ENCODE data around the gene SYAP1. TPM values are rescaled to one million over a fixed set of nuclear protein-coding genes. Genes with fewer than 3 reads are reported as not detected.

SYAP1 gene
- total RNA-seq, 4 donors from 2014 or later: 10.6 to 26.4 (median 16.9) TPM

DNA sequence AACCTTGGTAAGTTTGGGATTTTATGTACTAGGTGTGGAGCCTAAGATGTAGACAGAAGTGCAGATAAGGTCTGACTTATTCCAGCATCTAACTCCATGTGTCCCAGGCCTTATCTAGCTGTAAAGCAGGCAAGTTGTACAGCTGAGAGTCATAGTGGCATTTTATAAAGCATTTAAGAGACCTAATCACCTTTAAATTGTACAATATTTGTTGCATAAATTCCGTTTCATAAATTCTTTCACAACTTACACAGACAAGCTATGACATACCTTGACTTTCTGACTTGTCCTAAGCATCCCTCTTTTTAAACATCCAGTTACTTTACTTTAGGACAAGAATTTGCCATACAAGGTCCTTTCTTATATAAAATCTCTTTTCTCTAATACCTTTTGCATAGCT, 11.0 kb downstream of the SYAP1 start:
- no peak overlapping the region for H3K27ac ChIP-seq
- H3K4me1 ChIP-seq: peaks cover 10 to 19% of the 10 kb centered on the region in 2 donors
- in situ Hi-C loops (cut with MboI; ENCODE audit: low sequenced_read_pairs in 4 of 4) (no loop called here), intact Hi-C loops (cut with DNase I; ENCODE audit: low total_unique reads) (no loop called here)
- ATAC-seq (no peak), DNase-seq (no peak)
- no peaks in the 10 kb centered on the region for H3K9me3 ChIP-seq
- H3K27me3 ChIP-seq: no peaks in the 10 kb centered on the region
- peaks cover 0 to 1% of the 10 kb centered on the region in 2 donors for H3K36me3 ChIP-seq
- TF ChIP-seq, protein P1, sequence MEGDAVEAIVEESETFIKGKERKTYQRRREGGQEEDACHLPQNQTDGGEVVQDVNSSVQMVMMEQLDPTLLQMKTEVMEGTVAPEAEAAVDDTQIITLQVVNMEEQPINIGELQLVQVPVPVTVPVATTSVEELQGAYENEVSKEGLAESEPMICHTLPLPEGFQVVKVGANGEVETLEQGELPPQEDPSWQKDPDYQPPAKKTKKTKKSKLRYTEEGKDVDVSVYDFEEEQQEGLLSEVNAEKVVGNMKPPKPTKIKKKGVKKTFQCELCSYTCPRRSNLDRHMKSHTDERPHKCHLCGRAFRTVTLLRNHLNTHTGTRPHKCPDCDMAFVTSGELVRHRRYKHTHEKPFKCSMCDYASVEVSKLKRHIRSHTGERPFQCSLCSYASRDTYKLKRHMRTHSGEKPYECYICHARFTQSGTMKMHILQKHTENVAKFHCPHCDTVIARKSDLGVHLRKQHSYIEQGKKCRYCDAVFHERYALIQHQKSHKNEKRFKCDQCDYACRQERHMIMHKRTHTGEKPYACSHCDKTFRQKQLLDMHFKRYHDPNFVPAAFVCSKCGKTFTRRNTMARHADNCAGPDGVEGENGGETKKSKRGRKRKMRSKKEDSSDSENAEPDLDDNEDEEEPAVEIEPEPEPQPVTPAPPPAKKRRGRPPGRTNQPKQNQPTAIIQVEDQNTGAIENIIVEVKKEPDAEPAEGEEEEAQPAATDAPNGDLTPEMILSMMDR (IDR thresholded peaks at IDR 0.05 in 4 of 5, conservative IDR thresholded peaks at IDR 0.05 in 1 of 5): no peak
- TF ChIP-seq POLR2A (IDR thresholded peaks at IDR 0.05): no peak
- no peak overlapping the region for H3K4me3 ChIP-seq

DNA sequence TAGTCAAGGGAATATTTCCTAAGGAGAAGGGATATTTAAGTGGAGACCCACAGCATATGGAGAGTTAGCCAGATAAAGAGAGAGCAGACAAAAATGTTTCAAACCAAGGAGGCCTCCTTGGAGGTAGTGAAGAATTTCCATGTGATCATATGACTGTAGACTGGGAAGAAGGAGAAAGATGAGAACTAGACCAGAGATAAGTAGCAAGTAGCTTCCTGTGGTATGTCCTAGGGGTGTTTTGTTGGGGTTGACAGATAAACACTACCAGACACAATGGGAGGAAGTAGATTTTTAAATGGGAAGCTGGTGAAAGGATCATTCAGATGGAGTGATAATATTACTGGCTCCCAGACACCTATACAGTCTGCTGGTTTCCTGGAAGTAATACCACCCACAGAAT, 13.6 kb downstream of the SYAP1 start:
- DNase-seq (no peak), ATAC-seq (no peak)
- Histone ChIP-seq H3K27me3 (no peaks in the 10 kb centered on the region), H3K4me1 (no peaks in the 10 kb centered on the region), H3K9me3 (no peaks in the 10 kb centered on the region), H3K4me3 (no peak overlapping the region), H3K36me3 (peaks cover 0 to 27% of the 10 kb centered on the region in 2 donors), H3K27ac (no peak overlapping the region)
- TF ChIP-seq, protein P1 (IDR thresholded peaks at IDR 0.05 in 4 of 5, conservative IDR thresholded peaks at IDR 0.05 in 1 of 5): no peak
- TF ChIP-seq POLR2A (IDR thresholded peaks at IDR 0.05): no peak
- intact Hi-C loops (cut with DNase I; ENCODE audit: low total_unique reads): no loop called here
- in situ Hi-C loops (cut with MboI; ENCODE audit: low sequenced_read_pairs in 4 of 4): no loop called here

DNA sequence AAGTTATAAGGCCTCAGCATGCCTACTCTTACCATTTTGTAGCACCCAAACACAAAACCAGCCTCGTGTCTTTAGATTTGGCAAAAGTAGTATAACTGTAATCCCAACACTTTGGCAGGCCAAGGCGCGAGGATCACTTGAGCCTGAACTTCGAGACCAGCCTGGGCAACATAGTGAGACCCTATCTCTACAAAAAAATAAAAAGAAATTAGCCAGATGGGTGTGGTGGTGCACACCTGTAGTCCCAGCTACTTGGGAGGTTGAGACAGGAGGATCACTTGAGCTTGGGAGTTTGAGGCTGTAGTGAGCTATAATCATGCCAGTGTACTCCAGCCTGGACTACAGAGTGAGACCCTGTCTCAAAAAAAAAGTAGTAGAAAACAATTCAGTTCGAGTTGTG, 17.6 kb downstream of the SYAP1 start:
- H3K4me3 ChIP-seq: no peak overlapping the region
- in situ Hi-C loops (cut with MboI; ENCODE audit: low sequenced_read_pairs in 4 of 4): no loop called here
- ATAC-seq (no peak), DNase-seq (no peak)
- H3K9me3 ChIP-seq: no peaks in the 10 kb centered on the region
- peaks cover 0 to 50% of the 10 kb centered on the region in 2 donors for H3K36me3 ChIP-seq
- no peak overlapping the region for H3K27ac ChIP-seq
- H3K27me3 ChIP-seq: no peaks in the 10 kb centered on the region
- no peaks in the 10 kb centered on the region for H3K4me1 ChIP-seq
- TF ChIP-seq, protein P1 (IDR thresholded peaks at IDR 0.05 in 4 of 5, conservative IDR thresholded peaks at IDR 0.05 in 1 of 5): no peak
- TF ChIP-seq POLR2A (IDR thresholded peaks at IDR 0.05): no peak
- intact Hi-C loops (cut with DNase I; ENCODE audit: low total_unique reads): no loop called here

DNA sequence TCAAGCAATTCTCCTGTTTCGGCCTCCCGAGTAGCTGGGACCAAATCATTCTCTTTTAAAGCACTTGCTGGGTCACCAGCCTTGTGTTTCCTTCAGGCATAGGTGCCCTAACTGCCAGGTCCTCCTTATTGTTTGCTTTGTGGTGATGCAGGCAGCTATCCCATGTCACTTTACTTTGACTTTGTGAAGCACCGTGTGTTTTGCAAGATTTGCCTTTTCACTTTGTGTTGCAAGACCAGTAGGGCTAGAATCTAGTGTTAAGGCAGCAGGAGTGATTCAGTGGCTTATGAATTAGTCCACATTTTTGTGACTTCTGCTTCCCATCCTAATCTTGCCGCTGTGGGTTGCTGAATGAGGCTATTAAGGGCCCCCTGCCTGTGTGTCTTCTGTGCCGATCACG, 20.2 kb downstream of the SYAP1 start:
- H3K4me1 ChIP-seq: no peaks in the 10 kb centered on the region
- intact Hi-C loops (cut with DNase I; ENCODE audit: low total_unique reads) (no loop called here), in situ Hi-C loops (cut with MboI; ENCODE audit: low sequenced_read_pairs in 4 of 4) (no loop called here)
- no peak for ATAC-seq
- H3K9me3 ChIP-seq: no peaks in the 10 kb centered on the region
- no peak for TF ChIP-seq POLR2A (IDR thresholded peaks at IDR 0.05)
- TF ChIP-seq, protein P1 (IDR thresholded peaks at IDR 0.05 in 4 of 5, conservative IDR thresholded peaks at IDR 0.05 in 1 of 5): no peak
- no peak for DNase-seq
- no peak overlapping the region for H3K27ac ChIP-seq
- H3K4me3 ChIP-seq: no peak overlapping the region
- peaks cover 0 to 74% of the 10 kb centered on the region in 2 donors for H3K36me3 ChIP-seq
- no peaks in the 10 kb centered on the region for H3K27me3 ChIP-seq
